HG02884 (cell line): ENCODE results near the gene CHRNB2.

Source experiments
- ATAC-seq: cut with Tn5 transposase; IDR thresholded peaks from one replicate; pipeline ENCODE4 v1.9.1; 2021; ENCODE audit warnings: mild to moderate bottlenecking, moderate library complexity; ENCODE audit not compliant: unreplicated experiment

Gene CHRNB2

GRCh38 chr1:154552036-154552435 lies 15.5 kb upstream of the CHRNB2 start:
- no peak for ATAC-seq

DNA sequence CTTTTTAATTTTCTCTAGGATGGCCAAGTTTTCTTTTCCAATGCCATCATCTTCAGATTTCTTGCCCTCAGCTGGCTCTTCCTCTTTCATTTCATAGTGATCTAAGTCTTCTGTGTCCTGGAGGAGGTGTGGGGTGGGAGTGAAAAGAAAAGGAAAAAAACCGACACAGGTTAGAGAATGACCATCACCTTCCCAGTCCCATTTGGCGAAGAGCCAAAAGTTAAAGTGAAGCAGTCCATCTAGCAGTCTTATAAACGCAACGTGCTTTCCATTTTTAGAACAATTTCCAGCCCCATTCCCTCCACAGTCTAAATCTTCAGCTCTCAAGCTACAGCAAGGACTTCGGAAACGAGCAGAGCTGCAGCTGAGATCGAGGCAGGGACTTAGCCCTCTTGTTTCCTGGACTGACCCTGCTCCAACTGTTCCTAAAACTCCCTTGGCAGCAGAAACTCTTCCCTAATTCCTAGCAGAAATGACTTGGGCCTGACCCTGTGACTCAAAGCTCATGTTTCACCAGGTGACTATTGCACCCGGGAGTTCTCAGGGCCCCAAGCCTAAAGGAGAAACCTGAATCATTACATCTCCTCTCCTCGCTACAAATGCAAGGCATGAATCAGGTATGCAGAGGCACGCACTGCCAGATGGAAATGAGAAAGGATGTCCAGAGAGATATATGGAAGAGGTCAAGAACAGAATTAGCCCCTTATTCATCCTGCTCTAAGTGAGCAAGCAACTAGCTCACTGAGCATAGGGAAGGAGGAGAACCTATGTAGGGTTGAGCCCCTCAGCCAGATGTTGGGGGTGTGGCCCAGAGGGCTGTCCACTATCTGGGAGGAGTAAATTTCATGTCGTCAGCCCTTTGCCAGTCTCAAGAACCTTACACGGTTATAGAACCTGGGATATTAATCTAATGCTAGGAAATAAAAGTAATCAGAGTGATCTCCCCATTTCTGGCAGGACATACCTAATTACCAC lies 14.2 kb upstream of the CHRNB2 start:
- ATAC-seq: no peak

GRCh38 chr1:154556422-154556821 lies 11.2 kb upstream of the CHRNB2 start:
- ATAC-seq: no peak

DNA sequence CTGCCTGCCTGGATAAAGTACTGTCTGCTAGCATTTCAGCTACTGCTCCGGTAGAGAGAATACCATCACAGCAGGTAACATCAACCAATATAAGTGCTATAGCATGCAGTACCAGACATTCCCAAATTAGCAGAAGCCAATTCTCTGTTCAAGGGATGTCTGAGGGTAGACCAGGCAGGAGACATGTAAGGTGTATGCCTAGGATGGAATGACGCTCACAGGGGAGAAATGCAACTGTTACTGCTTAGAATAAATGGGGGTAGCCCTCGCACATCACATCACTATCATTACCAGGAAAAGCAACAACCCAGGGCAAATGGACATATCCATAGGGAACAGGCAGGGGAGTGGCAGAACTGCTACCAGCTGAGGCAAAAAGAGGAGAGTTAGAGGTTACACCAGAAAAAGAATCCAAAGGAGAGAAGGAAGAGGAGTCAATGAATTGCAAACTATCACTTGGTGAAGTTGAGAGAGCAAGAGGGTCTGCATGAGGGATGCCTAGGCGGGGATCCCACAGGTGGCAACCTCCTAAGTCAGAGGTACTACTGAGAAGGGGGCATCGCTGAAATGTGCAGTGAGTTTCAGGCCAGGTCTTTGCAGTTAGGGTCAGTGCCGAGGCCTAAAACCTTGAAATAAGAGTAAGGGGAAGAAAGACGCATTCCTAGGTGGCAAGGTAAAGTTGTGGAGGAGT lies 10.2 kb upstream of the CHRNB2 start:
- no peak for ATAC-seq

- no peak for ATAC-seq
Observed at GRCh38 chr1:154557939-154558719, 9.4 kb upstream of the CHRNB2 start, which contains the start of gene UBE2Q1. Gene UBE2Q1 (minus strand): TSS chr1:154558662. CDS start chr1:154558553, 109 bp downstream.

DNA sequence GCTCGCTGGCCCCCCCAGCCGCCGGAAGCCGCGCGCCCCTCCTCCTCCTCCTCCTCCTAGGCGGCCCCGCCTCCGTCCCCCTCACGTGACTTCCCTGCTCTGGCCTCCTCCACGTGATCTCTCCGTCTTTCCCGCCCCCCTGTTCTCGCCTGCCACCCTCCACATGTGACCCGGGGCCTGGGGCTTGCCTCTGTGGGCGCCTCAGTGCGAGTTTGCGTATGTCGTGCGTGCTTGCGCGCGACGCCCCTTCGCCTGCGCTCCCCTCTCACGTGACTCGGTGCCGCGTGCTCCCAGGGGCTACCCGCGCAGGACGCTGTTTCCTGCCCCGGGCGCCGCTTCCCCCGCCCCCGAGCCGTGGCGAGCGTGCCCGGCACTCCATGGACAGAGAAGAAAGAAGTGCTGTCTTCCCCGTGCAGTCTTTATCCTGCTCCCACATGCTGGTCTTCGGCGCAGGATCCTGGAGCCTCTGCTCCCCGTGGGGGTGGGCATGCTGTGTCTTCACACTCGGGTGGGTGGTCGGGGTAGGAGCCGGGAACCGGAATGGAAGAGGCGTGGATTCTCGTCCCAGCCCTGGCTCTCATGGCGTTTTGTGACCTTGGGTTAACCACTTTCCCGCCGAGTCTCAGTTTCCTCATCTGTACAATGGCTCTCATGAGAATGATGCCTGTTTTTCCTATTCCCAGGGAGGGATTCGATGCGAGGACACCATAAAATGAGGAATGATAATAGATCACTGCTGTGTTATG lies 8.7 kb upstream of the CHRNB2 start:
- peak; percentile 82 for ATAC-seq

DNA sequence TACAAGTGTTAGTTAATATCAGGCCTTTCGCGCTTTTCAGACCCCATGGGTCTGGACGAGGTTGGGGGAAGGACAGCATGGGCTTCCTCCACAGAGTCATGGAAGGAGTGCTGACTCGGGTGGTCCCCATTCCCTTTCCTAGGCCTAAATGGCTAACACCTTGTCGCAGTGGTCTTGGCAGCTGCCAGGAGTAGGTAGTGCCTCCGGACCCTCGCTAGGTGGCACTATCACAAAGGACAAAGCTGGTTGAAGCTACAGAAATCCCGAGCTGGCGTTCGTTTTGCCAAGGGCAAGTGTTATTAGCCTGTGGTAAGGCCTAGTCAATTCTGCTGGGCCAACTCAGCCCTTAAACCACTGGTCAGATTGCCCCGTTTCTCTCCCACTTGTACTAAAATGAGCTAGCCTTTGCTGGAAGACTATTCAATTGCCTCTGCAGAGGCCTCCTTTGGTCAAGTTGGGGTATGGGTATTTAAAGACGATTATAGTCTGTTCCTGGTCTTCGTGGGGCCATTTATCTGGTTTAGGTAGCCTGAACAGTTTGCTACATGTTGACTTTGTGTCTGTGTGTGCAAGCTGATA lies 8.0 kb upstream of the CHRNB2 start:
- ATAC-seq: peak; percentile 33

DNA sequence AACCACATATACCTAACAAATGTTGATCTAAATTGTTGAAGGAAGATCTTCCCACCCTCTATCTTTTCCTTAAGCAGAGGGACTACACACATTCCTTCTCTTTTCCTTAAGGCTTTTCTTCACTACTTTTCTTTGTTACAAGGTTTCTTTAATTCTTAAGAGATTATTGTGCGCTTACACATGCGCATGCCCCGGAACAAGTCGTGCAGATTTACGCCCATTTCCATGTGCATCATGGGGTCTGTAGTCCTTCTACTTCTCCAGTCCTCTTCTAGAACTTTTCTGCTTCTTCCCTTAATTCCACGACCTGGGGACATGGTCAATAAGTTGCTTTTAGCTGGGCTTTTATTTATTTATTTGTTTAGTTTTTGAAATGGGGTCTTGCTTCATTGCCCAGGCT lies 1.7 kb upstream of the CHRNB2 start:
- ATAC-seq: no peak

- no peak for ATAC-seq
Observed at GRCh38 chr1:154568157-154568815, 708 bp downstream of the CHRNB2 start.

DNA sequence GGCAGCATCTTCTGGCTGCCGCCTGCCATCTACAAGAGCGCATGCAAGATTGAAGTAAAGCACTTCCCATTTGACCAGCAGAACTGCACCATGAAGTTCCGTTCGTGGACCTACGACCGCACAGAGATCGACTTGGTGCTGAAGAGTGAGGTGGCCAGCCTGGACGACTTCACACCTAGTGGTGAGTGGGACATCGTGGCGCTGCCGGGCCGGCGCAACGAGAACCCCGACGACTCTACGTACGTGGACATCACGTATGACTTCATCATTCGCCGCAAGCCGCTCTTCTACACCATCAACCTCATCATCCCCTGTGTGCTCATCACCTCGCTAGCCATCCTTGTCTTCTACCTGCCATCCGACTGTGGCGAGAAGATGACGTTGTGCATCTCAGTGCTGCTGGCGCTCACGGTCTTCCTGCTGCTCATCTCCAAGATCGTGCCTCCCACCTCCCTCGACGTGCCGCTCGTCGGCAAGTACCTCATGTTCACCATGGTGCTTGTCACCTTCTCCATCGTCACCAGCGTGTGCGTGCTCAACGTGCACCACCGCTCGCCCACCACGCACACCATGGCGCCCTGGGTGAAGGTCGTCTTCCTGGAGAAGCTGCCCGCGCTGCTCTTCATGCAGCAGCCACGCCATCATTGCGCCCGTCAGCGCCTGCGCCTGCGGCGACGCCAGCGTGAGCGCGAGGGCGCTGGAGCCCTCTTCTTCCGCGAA lies 3.8 kb downstream of the CHRNB2 start:
- ATAC-seq: no peak

GRCh38 chr1:154571964-154572288 lies 4.3 kb downstream of the CHRNB2 start:
- no peak for ATAC-seq

GRCh38 chr1:154572468-154573167 lies 5.0 kb downstream of the CHRNB2 start:
- ATAC-seq: no peak

- ATAC-seq: no peak
Observed at GRCh38 chr1:154573168-154573510, 5.6 kb downstream of the CHRNB2 start.

DNA sequence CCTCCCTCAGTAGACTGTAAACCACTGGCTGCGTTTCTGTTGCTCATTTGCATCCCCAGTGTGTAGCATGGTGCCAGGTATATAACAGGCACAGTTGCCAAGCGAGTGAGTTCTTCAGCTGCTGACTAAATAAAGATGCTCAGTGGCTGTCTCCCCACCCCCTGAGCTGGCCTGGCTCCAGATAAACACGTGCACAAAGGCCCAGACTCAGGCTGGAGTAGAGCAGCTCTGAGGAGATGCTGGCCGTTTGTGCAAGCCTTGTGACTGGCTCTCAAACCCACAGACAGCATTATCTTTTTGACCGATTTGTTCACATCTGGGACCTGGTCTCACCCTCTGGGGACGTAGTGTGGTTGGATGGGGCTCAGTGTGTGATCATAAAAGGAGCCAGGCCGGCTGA lies 7.1 kb downstream of the CHRNB2 start:
- no peak for ATAC-seq

GRCh38 chr1:154575147-154575927 lies 7.8 kb downstream of the CHRNB2 start:
- no peak for ATAC-seq

DNA sequence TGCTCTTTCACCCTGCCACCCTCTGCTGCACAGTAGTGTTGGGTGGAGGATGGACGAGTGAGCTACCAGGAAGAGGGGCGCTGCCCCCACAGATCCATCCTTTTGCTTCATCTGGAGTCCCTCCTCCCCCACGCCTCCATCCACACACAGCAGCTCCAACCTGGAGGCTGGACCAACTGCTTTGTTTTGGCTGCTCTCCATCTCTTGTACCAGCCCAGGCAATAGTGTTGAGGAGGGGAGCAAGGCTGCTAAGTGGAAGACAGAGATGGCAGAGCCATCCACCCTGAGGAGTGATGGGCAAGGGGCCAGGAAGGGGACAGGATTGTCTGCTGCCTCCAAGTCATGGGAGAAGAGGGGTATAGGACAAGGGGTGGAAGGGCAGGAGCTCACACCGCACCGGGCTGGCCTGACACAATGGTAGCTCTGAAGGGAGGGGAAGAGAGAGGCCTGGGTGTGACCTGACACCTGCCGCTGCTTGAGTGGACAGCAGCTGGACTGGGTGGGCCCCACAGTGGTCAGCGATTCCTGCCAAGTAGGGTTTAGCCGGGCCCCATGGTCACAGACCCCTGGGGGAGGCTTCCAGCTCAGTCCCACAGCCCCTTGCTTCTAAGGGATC lies 8.5 kb downstream of the CHRNB2 start:
- no peak for ATAC-seq

- no peak for ATAC-seq
Observed at GRCh38 chr1:154577346-154578057, 9.9 kb downstream of the CHRNB2 start.
